NOMO-1 treated with dmso at 0.1 percent for 144 hours (cell line): Measurements from ENCODE around the gene SLC25A21.
"Not testable (repeated sequence)": the region's sequence is repeated elsewhere in the genome, so short reads cannot be mapped to it uniquely, and the experiment has no call there.

Source experiments
- DNase-seq: peaks from one replicate; lab custom pipeline; 2025; ENCODE audit not compliant: unreplicated experiment; lab: John Stamatoyannopoulos, UW

The SLC25A21 gene

DNA sequence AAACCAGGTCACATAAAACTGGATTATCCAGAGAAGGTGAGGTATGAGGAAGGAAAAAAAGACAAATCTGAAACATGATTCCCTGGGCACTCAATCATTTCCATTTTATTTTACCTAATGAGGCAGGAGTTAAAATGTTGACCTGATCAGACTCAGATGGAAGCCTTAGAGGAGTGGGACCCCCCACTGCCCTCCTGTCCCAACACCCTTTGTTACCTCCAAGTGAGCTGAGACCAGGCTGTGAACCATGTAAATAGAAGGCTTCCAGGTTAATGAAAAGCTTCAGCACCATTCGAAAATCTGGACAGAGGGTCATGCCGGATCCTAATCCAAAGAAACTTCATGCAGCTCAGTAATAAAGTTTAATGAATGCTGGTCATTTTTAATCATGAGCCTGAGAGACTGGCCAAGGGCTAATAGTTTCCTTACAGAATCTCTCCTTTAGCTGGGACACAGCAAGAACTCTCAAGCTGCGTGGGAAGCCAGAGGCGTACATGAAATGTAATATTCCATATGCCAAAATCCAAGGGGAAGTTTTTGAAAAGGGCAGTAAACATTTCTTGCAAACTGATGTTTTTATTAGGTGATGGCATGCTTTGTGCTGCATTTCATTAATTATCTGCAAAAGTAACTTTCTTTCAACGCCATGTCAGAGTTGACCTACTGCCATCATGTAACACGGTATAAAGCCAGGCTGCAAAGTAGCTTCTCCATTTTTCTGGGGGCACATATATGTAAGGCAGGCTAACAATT, 327.8 kb downstream of the SLC25A21 start:
- DNase-seq, result no peak

DNA sequence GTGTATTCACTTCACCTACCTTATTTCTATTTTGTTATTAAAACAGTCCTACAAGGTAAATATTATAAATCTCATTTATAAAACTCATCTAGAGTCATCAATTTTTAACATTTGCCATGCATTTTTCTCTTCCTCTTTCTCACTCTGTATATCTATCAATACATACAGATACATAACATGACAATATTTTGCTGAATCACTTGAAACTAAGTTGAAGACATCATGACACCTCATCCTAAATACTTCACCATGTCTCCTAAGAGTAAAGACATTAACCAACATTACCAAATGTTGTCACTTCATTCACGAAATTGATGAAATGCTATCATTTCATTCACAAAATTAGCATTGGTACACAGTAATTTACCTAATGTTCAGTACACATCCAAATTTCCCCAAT, 329.0 kb downstream of the SLC25A21 start:
- no peak for DNase-seq

DNA sequence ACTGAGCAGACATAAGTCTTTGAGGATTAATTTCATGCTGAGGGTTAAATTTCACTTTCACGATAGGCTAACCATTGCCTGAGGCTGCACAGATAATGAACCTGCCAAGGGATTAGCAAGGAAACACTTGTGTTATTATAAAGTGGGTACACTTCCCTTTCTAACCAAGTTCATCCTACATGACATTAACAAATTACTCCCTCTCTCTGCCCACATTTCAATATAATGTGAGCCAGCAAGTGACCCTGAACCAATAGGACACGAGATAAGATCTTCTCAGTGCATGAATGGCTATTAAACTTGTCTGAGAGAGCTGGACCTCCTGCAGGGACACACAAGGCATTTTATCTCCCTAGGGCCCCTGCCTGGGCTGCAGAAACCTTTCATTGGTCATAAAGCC, 337.3 kb downstream of the SLC25A21 start:
- no peak for DNase-seq

DNA sequence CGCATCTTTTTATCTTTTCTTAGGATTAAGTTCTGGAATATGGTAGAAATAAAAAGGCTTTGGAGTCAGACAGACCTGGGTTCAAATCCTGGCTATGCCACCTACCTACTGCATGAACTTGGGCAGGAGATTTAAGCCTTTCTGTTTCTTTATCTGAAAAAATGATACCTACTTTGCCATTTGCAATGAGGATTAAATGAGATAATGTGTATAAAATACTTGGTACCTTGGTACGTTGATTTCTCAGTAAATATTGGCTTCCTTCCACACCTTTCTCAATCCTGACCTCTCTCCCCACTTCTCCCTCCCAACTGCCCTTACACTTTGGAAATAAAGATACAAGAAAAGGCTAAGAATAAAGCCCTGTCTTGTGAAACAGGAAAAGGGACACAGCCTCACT, 338.1 kb downstream of the SLC25A21 start:
- DNase-seq, result no peak

DNA sequence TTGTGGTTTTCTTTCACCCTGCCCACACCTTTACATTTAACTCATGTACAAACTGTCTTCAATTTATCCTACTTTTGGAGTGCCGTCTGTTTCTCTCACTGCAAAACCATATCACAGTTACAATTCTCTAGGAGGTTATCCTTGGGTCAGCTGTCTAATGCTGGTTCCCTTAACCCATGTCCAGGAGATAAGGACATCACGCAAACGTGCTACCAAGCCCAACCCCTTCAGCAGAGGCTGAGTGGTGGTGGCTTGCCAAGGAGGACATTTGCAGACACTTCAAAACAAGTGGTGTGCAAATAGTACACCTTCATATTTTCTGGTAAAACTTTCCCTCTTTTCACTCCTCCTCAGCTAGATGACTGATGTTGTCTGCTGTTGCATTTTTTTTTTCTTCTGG, 342.9 kb downstream of the SLC25A21 start:
- DNase-seq, result no peak

DNA sequence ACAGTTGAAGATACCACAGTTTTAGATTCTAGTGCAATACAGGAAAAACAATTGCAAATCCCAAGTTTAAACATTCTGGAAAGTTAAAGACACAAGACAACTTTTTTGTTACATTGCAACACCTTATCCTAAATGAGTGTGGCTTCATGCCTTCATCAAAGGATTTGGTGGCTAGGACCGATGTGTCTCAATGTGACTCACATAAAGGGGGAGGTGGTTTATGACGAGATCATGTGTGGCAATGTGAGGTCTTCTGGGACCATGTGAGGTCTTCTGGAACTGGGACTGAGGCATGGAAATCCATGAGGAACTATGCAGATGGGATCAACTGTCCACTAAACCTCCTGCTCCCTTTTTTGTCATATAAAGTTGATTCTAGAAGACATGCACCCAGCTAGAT, 344.5 kb downstream of the SLC25A21 start:
- DNase-seq, result no peak

DNA sequence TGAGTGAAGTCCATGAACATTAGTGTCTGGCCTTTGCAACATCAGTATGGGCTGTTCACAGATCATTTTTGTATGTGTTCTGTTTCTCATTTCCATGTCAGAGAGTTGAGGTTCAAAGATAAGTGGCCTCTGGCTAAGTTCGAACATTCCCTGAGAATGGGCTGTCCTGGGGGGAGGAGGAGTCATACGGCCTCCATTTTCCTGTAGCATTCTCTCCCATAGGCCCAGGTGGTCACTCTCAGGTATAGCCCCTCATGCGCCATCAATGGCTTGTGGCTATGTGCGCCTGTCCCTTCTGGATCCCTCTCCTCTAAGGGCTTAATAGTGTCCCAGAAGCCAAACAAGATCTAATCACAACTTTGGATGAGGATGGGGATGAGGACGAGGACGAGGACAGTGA, 345.8 kb downstream of the SLC25A21 start:
- no peak for DNase-seq

DNA sequence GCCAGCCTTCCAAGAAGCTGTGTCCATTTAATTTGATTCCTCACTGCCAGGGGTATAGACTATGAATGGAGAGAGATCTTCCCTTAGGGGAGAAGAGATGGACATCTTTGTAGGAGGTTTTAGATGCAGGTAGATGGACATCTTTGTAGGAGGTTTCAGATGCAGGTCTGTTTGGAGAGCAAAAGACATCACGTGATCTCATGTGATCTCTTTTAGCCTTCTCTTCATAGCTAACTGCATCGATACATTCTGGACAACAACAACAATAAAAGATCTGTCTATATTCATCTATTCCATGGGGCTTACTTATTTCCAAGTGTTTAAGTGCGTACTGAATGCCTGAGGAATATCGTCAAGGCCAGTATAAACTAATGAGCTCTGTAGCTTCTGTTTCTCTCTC, 347.6 kb downstream of the SLC25A21 start:
- DNase-seq, result no peak

DNA sequence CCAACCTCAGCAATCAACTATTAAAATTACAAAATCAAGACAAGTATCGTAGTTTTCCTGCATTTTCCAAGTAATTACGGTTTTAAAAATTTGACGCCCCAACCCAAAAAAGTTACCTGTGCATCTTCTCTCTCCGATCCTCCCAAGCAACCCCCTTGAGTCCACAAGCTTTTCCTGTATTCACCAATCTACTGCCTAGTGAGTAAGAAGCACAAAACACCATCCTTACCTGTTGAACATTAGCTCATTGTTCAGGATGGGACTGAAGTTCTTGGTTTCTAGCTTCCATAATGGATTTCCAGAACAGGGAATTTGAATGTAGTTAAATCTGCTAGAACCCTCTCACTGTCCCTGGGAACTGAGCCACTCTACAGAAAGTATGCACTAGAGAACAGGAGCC, 348.8 kb downstream of the SLC25A21 start:
- DNase-seq, result no peak

DNA sequence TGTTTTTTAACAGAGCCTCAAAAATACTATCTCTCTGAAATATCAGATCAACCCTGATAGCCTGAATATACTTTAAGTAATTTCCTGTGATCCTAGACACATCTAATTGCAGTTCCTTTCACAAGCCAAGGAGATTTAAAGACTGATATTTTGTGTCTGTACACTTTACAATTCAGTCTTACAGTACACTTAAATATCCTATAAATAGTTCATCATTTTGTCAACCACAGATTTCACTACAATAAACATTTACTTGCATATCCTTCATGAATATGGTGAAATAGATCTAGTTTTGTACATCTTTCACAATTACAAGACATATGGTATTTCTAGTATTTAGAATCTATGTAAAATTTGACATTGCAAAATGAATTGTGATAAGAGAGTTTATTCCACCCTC, 349.7 kb downstream of the SLC25A21 start:
- DNase-seq, result no peak

DNA sequence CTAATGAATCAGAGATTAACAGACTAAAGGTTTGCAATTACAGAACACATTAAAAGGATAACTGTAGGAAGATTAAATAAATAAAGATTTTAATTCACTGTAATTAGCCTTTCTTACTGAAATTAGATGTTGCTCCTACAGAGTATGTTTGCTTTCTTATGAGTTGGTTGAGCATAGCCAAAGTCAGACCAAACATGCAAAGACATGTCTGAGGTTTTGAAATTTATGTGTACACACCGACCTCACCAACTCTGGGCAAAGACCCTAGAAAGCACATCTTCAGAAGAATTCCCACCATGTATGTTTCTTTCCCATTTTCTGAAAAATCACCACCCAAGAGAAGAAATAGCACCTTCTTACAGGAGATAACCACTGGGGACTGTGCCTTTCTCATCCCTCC, 351.5 kb downstream of the SLC25A21 start:
- DNase-seq, result no peak

DNA sequence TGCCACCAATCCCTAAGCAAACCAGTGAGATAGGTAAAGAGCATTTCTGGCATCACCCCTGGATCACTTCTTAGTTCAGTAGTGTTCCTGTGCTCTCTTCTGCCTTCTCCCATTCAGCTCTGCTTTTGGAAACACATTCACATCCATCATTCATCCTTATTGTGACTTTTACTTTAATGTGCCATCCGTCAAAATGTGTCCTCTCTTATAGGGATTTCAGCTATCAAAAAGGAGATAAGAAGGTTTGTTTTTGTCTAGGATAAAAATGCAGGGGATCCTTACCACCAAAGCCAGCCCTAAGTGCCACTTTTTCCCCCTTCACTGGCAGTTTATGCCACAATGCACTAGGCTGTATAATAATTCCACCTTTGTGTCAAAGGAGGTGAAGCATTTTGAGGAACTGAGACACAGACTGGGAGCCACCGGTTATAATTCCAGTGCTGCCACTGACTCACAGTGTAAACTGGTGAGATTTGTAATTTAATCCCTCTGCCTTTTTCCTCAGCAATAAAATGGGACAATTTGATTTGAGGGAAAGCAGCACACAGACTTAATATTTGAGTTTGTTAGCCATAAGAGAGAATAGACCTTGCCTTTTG, 352.2 kb downstream of the SLC25A21 start:
- DNase-seq, result no peak

DNA sequence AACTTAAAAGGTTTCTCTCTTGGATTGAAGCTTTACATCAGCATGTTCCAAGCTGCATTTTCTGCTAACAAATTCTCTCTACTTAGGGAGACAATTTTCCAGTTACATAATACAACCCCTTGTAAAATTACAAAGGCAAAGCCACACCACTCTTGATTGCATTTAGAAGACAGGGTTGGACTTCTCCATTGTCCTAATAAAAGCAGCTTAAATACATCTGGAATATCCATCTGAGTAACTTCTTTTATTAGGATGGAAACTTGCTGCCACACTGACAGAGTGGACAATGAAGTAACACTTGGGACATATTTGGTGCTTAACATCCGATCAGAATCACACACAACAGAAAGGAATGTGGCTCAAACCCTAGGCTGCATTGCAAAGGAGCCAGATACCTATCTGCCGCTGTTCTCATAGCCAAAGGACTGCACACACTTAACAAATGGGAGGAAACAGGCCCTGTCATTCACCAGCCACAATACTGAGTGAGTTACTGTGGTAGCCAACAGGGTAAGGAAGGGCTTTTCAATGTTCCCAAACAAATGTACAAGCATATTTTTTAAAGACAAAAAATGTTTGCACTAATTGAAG, 353.5 kb downstream of the SLC25A21 start:
- no peak for DNase-seq

DNA sequence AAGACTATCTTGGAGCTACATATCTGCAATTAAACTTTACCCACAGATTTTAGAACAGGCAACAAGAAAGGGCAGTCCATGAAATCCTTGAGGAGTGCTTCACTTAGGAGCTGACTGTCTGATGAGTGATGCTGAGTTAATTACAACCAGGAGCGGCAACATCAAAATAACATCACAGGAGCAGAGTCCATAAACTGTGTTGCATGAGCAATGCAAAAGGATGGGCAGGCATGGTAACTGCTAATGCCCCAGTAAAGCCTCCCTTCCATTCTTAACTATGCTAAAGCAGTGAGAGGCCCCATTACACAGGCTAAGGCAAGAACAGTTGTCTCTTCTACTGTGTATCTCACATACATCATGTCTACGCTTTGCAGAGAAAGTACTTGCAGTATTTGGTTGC, 354.2 kb downstream of the SLC25A21 start:
- DNase-seq, result no peak

DNA sequence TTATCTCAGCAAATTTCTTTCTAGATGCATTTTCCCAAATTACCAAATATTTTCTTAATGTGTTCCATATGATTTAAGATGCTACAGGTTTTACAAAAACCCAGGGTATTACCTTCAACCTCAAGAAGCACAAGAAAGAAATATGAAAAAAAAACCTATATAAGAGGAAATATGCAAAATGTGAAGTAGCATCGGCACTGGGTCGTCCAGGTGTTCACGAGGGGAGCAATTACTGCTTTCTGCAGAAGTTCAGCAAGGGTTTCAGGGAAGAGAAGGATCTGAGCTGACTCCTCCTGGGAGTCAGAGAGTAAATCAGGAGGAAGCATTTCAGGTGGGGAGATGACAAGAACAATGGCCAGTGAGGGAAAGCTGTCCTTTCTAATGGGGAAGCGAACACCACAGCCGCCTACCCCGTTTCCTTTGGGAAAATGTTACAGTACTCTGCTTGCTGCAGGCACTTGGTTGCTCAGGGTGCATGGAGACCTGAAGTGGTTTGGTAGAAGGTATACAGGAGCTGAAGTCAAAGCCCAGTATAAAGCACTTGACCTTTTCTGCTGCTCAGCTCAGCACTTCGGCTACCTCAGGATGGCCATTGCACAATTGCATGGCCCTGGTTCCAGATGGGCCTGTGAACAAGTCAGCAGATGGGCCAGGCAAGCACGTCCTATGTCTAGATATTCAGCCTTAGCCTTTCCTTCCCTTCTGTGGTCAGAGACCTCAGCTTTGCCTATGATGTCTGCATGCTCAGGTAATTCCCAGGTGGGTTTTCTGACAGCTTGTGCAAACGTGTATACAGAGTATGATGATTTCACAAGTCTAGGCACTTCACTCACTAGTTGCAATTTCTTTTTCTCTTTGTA, 355.1 kb downstream of the SLC25A21 start:
- DNase-seq, result no peak

DNA sequence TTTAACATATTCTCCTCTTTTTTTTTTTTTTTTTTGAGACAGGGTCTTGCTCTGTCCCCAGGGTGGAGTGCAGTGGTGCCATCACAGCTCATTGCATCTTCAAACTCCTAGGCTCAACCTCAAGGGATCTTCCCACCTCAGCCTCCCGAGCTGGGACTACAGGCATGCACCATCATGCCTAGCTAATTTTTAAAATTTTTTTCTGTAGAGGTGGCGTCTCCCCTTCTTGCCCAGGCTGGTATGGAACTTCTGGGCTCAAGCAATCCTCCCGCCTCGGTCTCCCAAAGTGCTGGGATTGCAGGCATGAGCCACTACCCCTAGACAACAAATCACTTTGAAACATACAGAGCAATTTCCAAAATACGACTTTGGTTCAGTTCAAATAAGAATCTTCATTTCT, 355.9 kb downstream of the SLC25A21 start:
- DNase-seq, result no peak

DNA sequence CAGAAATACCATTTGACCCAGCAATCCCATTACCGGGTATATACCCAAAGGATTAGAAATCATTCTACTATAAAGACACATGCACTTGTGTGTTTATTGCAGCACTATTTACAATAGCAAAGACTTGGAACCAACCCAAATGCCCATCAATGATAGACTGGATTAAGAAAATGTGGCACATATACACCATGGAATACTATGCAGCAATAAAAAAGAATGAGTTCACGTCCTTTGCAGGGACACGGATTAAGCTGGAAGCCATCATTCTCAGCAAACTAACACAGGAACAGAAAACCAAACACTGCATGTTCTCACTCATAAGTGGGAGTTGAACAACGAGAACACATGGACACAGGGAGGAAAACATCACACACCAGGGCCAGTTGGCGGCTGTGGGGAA, 357.6 kb downstream of the SLC25A21 start:
- DNase-seq, result not testable (repeated sequence)

DNA sequence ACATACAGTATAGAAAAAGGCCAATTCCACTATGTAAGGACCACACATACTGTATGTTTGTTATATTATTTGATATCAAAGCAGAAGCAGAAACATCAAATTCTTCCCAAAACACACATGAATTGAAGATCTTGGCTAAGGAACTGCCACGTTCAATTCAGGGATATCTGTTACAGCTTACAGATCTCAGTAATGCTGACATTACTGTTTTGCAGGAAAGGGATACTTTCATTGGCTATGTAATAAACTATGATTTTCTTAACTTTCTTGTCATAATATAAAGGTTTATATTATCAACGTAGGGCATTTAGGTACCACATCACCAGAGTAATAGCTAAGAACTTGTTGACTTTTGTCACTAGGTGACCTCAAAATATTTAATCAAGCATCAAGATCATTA, 362.2 kb downstream of the SLC25A21 start:
- no peak for DNase-seq

DNA sequence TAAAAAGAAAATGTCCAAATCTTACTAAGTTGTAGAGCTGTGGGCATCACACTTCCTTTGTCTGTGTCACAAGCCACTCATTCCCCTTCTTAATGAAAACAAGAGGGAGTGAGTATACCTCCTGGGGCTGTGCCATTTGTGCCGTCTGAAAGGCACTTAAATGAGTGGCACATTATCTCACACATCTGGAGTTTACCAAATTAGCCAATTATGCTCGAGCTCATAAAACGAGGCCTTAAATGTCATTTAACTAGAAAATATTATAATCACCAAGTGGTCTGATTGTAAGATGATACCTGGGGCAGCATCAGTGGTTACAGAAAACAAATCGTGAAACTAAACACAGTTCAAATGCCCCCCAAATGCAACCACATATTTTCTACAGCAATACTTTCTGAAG, 364.7 kb downstream of the SLC25A21 start:
- DNase-seq, result no peak

DNA sequence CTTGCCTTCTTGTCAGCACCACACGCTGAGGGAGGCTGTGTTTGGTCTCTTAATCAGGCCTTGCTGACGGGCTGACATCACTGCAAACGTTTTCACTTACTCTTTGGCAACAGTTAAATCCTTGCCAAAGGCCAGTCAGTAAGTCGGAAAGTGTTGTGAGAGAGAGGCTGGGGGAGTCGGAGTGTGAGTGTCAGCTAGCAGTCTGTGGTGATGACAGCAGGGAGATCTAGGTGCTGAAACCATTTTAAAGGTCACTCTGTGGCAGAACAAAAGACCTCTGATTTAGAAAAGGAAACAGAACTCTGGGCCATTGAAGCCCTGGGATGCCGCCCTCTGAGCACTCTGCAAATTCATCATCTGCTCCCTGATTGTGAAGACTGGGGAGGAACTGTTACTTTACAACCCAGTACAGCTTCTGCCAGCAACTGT, 367.3 kb downstream of the SLC25A21 start:
- no peak for DNase-seq

DNA sequence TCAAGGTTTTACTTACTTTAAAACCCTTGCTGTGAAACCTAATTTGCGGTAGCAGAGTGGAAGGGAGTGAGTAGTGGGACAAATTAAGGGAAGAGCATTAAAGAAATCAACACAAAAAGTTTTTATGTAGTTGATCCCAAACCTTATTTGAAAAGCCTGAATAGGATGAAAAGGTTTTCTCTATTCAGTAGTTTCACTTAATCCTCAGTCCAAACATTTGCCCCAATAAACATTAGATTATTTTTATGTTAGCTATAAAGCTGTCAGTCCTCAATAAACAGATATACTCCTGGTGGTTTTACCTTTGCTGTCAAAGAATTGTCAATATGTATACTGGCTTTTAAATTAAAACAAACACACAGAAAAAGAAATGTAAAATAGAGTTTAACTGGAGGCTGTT, 374.8 kb downstream of the SLC25A21 start:
- DNase-seq, result no peak

DNA sequence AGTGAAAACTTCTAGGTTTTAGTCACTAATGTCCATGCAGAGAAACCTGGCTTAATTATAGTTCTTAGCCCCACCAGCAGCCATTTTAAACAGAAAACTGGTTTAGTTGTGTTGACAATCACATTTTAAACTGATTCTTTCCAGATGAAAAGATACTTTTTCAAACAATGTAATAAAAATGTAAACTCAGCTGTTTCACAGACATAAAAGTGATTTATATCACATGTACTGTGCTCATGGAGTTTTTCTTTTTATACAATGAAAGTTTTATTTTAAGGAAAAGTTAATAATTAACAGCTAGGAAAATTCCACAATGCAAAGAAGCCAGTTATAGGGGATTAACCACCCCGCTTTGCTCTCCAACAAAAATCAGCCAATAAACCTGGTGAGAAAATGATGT, 381.0 kb downstream of the SLC25A21 start:
- no peak for DNase-seq
